OCI-LY7 (cell line): Measurements from ENCODE around the gene HCAR2. TPM values are rescaled to one million over a fixed set of nuclear protein-coding genes. Genes with fewer than 3 reads are reported as not detected.

ENCODE experiments used
- BruUV-seq: library from RNA; stranded (reverse); fragments of 400-500 nt; replicated peaks from 2 replicates; lab custom pipeline; 2021; lab: Mats Ljungman, UMichigan
- CTCF ChIA-PET: fragments of 300-600 bp; sonication (Branson Sonifier 250); formaldehyde crosslinking; loops from one replicate; lab custom pipeline; 2022; ENCODE audit warnings: antibody characterized with exemption; ENCODE audit not compliant: unreplicated experiment; lab: Charles Lee
- POLR2A ChIA-PET: fragments of 300-600 bp; sonication (Branson Sonifier 250); formaldehyde crosslinking; loops from one replicate; lab custom pipeline; 2022; ENCODE audit warnings: antibody characterized with exemption; lab: Charles Lee
- DNase-seq: peaks from one replicate; pipeline ENCODE4 v3.0.0-alpha.2; 2015; ENCODE audit warnings: low spot score
- H2AFZ ChIP-seq: fragments of 200-600 bp; sonication (generic), shearing (Covaris generic); 2 replicates; pipeline ENCODE4 v1.6.1; 2014; ENCODE audit warnings: mild to moderate bottlenecking, antibody characterized with exemption, low read length, moderate library complexity
- H3K27ac ChIP-seq: fragments of 200-600 bp; sonication (generic); 2 replicates; pipeline ENCODE4 v1.5.1; 2014; ENCODE audit warnings: mixed run types, low read depth, mild to moderate bottlenecking, moderate library complexity, low read length, inconsistent platforms; ENCODE audit not compliant: poor library complexity, severe bottlenecking
- H3K36me3 ChIP-seq: fragments of 200-600 bp; sonication (generic); 2 replicates; pipeline ENCODE4 v1.6.1; 2014; ENCODE audit warnings: mild to moderate bottlenecking, antibody characterized with exemption, low read length, moderate library complexity, mixed read lengths; ENCODE audit not compliant: insufficient read depth
- H3K4me1 ChIP-seq: fragments of 200-600 bp; sonication (generic); 2 replicates; pipeline ENCODE4 v1.5.1; 2014; ENCODE audit warnings: mild to moderate bottlenecking, low read length; ENCODE audit not compliant: insufficient read depth, poor library complexity, severe bottlenecking
- H3K4me2 ChIP-seq: fragments of 200-600 bp; sonication (generic); 2 replicates; pipeline ENCODE4 v1.6.1; 2014; ENCODE audit warnings: mild to moderate bottlenecking, low read length
- H3K4me3 ChIP-seq: fragments of 200-600 bp; sonication (generic); 2 replicates; pipeline ENCODE4 v1.5.1; 2014; ENCODE audit warnings: mild to moderate bottlenecking, low read depth, low read length; ENCODE audit not compliant: poor library complexity, severe bottlenecking
- H3K79me2 ChIP-seq: fragments of 200-600 bp; sonication (generic); 2 replicates; pipeline ENCODE4 v1.6.1; 2016; ENCODE audit warnings: low read depth, mild to moderate bottlenecking, low read length, moderate library complexity, mixed read lengths; ENCODE audit not compliant: insufficient read depth
- H3K9me2 ChIP-seq: fragments of 200-600 bp; sonication (generic); 2 replicates; pipeline ENCODE4 v1.6.1; 2016; ENCODE audit warnings: mild to moderate bottlenecking, low read length, mixed read lengths; ENCODE audit not compliant: insufficient read depth
- H3K9me3 ChIP-seq: fragments of 200-600 bp; sonication (generic); 2 replicates; pipeline ENCODE4 v1.6.1; 2014; ENCODE audit warnings: mild to moderate bottlenecking, mixed run types, low read length, mixed read lengths
- H4K20me1 ChIP-seq: fragments of 200-600 bp; sonication (generic); 2 replicates; pipeline ENCODE4 v1.6.1; 2014; ENCODE audit warnings: mild to moderate bottlenecking, antibody characterized with exemption, low read length, moderate library complexity, mixed read lengths; ENCODE audit not compliant: insufficient read depth
- EZH2phosphoT487 ChIP-seq: fragments of 200-600 bp; sonication (generic); IDR thresholded peaks from 2 replicates; pipeline ENCODE4 v1.6.1; 2018; ENCODE audit warnings: low read depth, borderline replicate concordance, mild to moderate bottlenecking, mixed run types, antibody characterized with exemption, low read length, moderate library complexity, mixed read lengths
- intact Hi-C: fragments of 100-400 bp; cut with micrococcal nuclease; formaldehyde crosslinking; loops from one replicate; pipeline ENCODE4 v1.10.0; 2022; ENCODE audit not compliant: unreplicated experiment
- total RNA-seq, 2 experiments: library from RNA; depleted of rRNA in 1 of 2; stranded (reverse); fragments of >200 nt in 1 of 2; shearing (Covaris generic) in 1 of 2; gene quantifications; 2 replicates each; pipeline ENCODE4 v1.2.3, GENCODE V29; 2014 to 2022
- TF ChIP-seq, protein P1 (sequence below): fragments of 200-600 bp; sonication (generic); conservative IDR thresholded peaks from 2 replicates; pipeline ENCODE4 v1.5.1; 2014; ENCODE audit warnings: mild to moderate bottlenecking, antibody characterized with exemption, low read length, moderate library complexity, mixed read lengths

HCAR2 gene
- total RNA-seq, 2 experiments from 2014 or later: not detected

DNA sequence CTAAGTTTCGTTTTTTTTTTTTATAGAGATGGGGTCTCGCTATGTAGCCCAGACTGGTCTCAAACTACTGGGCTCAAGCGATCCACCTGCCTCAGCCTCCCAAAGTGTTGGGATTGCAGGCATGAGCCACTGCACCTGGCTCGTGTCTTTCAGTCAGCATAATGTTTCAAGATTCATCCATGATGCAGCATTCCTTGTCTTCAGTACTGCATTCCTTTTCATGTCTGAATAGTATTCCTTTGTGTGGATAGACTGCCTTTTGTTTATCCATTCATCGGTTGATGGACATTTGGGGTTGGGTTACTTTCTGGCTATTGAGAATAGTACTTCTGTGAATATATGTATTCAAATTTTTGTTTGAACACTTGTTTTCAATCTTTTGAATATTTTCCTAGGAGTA is 37.4 kb downstream of the HCAR2 start:
- no peaks in the 10 kb centered on the region for H4K20me1 ChIP-seq
- BruUV-seq: no TSS peak
- intact Hi-C loops: no loop called here
- no peaks in the 10 kb centered on the region for H3K9me3 ChIP-seq
- no peaks in the 10 kb centered on the region for H3K4me1 ChIP-seq
- H3K9me2 ChIP-seq: no peaks in the 10 kb centered on the region
- H3K4me2 ChIP-seq: no peak overlapping the region
- H2AFZ ChIP-seq: no peak overlapping the region
- TF ChIP-seq, protein P1, sequence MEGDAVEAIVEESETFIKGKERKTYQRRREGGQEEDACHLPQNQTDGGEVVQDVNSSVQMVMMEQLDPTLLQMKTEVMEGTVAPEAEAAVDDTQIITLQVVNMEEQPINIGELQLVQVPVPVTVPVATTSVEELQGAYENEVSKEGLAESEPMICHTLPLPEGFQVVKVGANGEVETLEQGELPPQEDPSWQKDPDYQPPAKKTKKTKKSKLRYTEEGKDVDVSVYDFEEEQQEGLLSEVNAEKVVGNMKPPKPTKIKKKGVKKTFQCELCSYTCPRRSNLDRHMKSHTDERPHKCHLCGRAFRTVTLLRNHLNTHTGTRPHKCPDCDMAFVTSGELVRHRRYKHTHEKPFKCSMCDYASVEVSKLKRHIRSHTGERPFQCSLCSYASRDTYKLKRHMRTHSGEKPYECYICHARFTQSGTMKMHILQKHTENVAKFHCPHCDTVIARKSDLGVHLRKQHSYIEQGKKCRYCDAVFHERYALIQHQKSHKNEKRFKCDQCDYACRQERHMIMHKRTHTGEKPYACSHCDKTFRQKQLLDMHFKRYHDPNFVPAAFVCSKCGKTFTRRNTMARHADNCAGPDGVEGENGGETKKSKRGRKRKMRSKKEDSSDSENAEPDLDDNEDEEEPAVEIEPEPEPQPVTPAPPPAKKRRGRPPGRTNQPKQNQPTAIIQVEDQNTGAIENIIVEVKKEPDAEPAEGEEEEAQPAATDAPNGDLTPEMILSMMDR: no peak
- TF ChIP-seq EZH2phosphoT487: no peak
- no peak overlapping the region for H3K4me3 ChIP-seq
- H3K79me2 ChIP-seq: no peaks in the 10 kb centered on the region
- DNase-seq: no peak
- CTCF ChIA-PET: no interaction called here
- no peaks in the 10 kb centered on the region for H3K36me3 ChIP-seq
- H3K27ac ChIP-seq: no peak overlapping the region
- POLR2A ChIA-PET: no interaction called here

DNA sequence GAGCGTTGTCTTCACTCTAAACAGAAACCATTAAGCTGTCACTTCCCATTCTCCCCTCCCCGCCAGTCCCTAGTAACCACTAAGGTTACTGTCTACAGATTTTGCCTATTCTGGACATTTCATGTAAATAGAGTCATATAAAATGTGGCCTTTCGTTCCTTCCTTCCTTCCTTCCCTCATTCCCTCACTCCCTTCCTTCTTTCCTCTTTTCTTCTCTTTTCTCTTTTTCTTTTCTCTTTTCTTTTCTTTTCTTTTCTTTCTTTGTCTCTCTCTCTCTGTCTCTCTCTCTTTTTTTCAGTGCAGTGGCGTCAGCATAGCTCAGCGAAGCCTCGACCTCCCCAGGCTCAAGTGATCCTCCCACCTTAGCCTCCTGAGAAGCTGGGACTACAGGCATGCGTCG is 37.8 kb downstream of the HCAR2 start:
- intact Hi-C loops: no loop called here
- H3K4me3 ChIP-seq: no peak overlapping the region
- H3K9me2 ChIP-seq: no peaks in the 10 kb centered on the region
- no peak overlapping the region for H2AFZ ChIP-seq
- ChIA-PET POLR2A (interaction anchor here (0.7 kb wide), 1 partner anchor 168 kb away, joined by 3 read pairs; no protein-coding TSS in a partner anchor), CTCF (no interaction called here)
- DNase-seq: no peak
- H3K27ac ChIP-seq: no peak overlapping the region
- no peaks in the 10 kb centered on the region for H3K4me1 ChIP-seq
- TF ChIP-seq, protein P1: no peak
- TF ChIP-seq EZH2phosphoT487: no peak
- H4K20me1 ChIP-seq: no peaks in the 10 kb centered on the region
- BruUV-seq: no TSS peak
- H3K36me3 ChIP-seq: no peaks in the 10 kb centered on the region
- H3K79me2 ChIP-seq: no peaks in the 10 kb centered on the region
- H3K9me3 ChIP-seq: no peaks in the 10 kb centered on the region
- H3K4me2 ChIP-seq: no peak overlapping the region

DNA sequence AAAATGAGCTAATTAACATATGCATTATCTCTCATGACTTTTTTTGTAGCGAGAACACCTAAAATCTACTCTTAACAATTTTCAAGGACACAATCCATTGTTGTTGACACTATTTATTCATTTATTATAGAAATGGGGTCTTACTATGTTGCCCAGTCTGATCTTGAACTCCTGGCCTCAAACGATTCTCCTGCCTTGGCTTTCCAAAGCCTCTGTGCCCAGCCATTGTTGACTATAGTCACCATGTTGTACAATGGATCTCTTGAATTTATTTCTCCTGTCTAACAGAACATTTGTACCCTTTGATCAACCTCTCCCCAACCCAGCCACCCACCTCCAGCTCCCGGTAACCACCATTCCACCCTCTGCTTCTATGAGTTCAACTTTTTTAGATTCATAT is 41.2 kb downstream of the HCAR2 start:
- intact Hi-C loops: no loop called here
- no peak for DNase-seq
- Histone ChIP-seq H3K9me2 (no peaks in the 10 kb centered on the region), H3K4me1 (no peaks in the 10 kb centered on the region), H2AFZ (no peak overlapping the region), H3K4me3 (no peak overlapping the region), H3K36me3 (no peaks in the 10 kb centered on the region), H3K4me2 (no peak overlapping the region), H3K79me2 (no peaks in the 10 kb centered on the region), H3K27ac (no peak overlapping the region), H4K20me1 (no peaks in the 10 kb centered on the region), H3K9me3 (no peaks in the 10 kb centered on the region)
- no peak for TF ChIP-seq EZH2phosphoT487
- no TSS peak for BruUV-seq
- CTCF ChIA-PET: no interaction called here
- POLR2A ChIA-PET: interaction anchor here (0.6 kb wide), 1 partner anchor 164 kb away, joined by 4 read pairs; no protein-coding TSS in a partner anchor
